K562 (cell line): ENCODE measurements around the gene DHRS3. TPM values are rescaled to one million over a fixed set of nuclear protein-coding genes. Genes with fewer than 3 reads are reported as not detected.

Experiments used
- ATAC-seq: fragments of 200-7000 bp; cut with Tn5 transposase; 3 replicates; pipeline ENCODE4 v1.9.1; 2020; ENCODE audit warnings: moderate library complexity
- BruUV-seq: library from RNA; stranded (reverse); fragments of 400-500 nt; replicated peaks from 2 replicates; lab custom pipeline; 2021; lab: Mats Ljungman, UMichigan
- CTCF ChIA-PET: fragments of 300-600 bp; formaldehyde crosslinking; extraction: SDS; loops from one replicate; lab custom pipeline; 2021; ENCODE audit warnings: low intra/inter-chr PET ratio; lab: Yijun Ruan, JAX
- POLR2A ChIA-PET: fragments of 300-600, 350-650 bp; sonication (Branson Sonifier 250); formaldehyde crosslinking; extraction: SDS; loops from one replicate; lab custom pipeline; 2021; ENCODE audit warnings: antibody characterized with exemption, inconsistent platforms; lab: Yijun Ruan, JAX
- DNase-seq, 4 experiments: peaks; one replicate each; pipeline versions ENCODE4 v3.0.0 to v3.0.0-alpha.2; 2011 to 2018; ENCODE audit warnings: low spot score in 3 of 4, mixed read lengths in 3 of 4; ENCODE audit errors: extremely low read depth in 1 of 4
- FAIRE-seq: peaks from 2 replicates; lab custom pipeline; 2011; peaks lifted over from hg19 to GRCh38; lab: Jason Lieb, UNC
- H2AFZ ChIP-seq: 2 replicates; pipeline ENCODE4 v1.6.0; 2011; ENCODE audit warnings: low read depth, low read length, control low read depth, inconsistent platforms
- H3K27ac ChIP-seq: fragments of 200-600 bp; 3 replicates; pipeline ENCODE4 v1.8.0; 2011; ENCODE audit warnings: low read depth, mild to moderate bottlenecking, control low read depth, inconsistent platforms, low read length, moderate library complexity, mixed read lengths; ENCODE audit errors: extremely low read depth
- H3K27me3 ChIP-seq, 2 experiments: fragments of 300-600 bp in 1 of 2; 2 replicates in 1 of 2; 3 replicates in 1 of 2; pipeline versions ENCODE4 v1.6.0 to v1.8.0; 2011; ENCODE audit warnings: inconsistent platforms in 2 of 2, low read length in 2 of 2, mild to moderate bottlenecking in 1 of 2, mixed read lengths in 1 of 2, moderate library complexity in 1 of 2; ENCODE audit not compliant: control insufficient read depth in 2 of 2, insufficient read depth in 2 of 2
- H3K36me3 ChIP-seq: fragments of 300-600 bp; 3 replicates; pipeline ENCODE4 v1.8.0; 2011; ENCODE audit warnings: mild to moderate bottlenecking, low read length, inconsistent platforms; ENCODE audit not compliant: control insufficient read depth, insufficient read depth
- H3K4me1 ChIP-seq, 2 experiments: fragments of 200-600 bp in 1 of 2; replicated peaks in 1 of 2; 2 replicates in 1 of 2; 3 replicates in 1 of 2; pipeline versions ENCODE4 v1.5.1 to v1.8.0; 2011; ENCODE audit warnings: inconsistent platforms in 2 of 2, low read length in 2 of 2, mild to moderate bottlenecking in 1 of 2, mixed read lengths in 1 of 2, moderate library complexity in 1 of 2; ENCODE audit not compliant: control insufficient read depth in 2 of 2, insufficient read depth in 2 of 2
- H3K4me2 ChIP-seq: 2 replicates; pipeline ENCODE4 v1.6.1; 2011; ENCODE audit warnings: low read length, control low read depth, inconsistent platforms, mixed read lengths; ENCODE audit not compliant: insufficient read depth
- H3K4me3 ChIP-seq: fragments of 200-600 bp; sonication (generic), shearing (Covaris generic); 2 replicates; pipeline ENCODE4 v1.5.1; 2016; ENCODE audit warnings: control low read depth, inconsistent platforms
- H3K79me2 ChIP-seq: fragments of 200-600 bp; 3 replicates; pipeline ENCODE4 v1.8.0; 2011; ENCODE audit warnings: low read length, inconsistent platforms; ENCODE audit not compliant: control insufficient read depth, insufficient read depth
- H3K9ac ChIP-seq, 2 experiments: 2 replicates each; pipeline versions ENCODE4 v1.6.0 to v1.6.1; 2011; ENCODE audit warnings: low read depth in 2 of 2, low read length in 2 of 2, control low read depth in 1 of 2, inconsistent platforms in 1 of 2, mild to moderate bottlenecking in 1 of 2, mixed read lengths in 1 of 2; ENCODE audit not compliant: insufficient read depth in 1 of 2
- H3K9me1 ChIP-seq: one replicate; pipeline ENCODE4 v1.6.0; 2011; ENCODE audit warnings: inconsistent platforms, mild to moderate bottlenecking, low read length, moderate library complexity; ENCODE audit not compliant: control insufficient read depth, insufficient read depth
- H3K9me3 ChIP-seq: replicated peaks from 2 replicates; pipeline ENCODE4 v1.5.1; 2011; ENCODE audit warnings: low read depth, low read length, inconsistent platforms; ENCODE audit not compliant: control insufficient read depth, insufficient read depth
- H4K20me1 ChIP-seq: replicated peaks from 2 replicates; pipeline ENCODE4 v1.6.1; 2011; ENCODE audit warnings: low read length, inconsistent platforms, mixed read lengths; ENCODE audit not compliant: control insufficient read depth, insufficient read depth
- CGGBP1 ChIP-seq: fragments of 250-450 bp; sonication (Bioruptor Pico); IDR thresholded peaks from 2 replicates; pipeline ENCODE4 v1.9.0; 2021; ENCODE audit warnings: mild to moderate bottlenecking
- E2F3 ChIP-seq: fragments of 250-450 bp; sonication (Bioruptor Pico); IDR thresholded peaks from 2 replicates; pipeline ENCODE4 v1.4.0; 2020; ENCODE audit warnings: mild to moderate bottlenecking
- FOXP4 ChIP-seq: sonication (generic); formaldehyde crosslinking; IDR thresholded peaks from 2 replicates; pipeline ENCODE4 v1.8.0; 2022; ENCODE audit warnings: mild to moderate bottlenecking, missing genetic modification reagents, borderline replicate concordance
- MBD2 ChIP-seq: sonication (generic); IDR thresholded peaks from 2 replicates; pipeline ENCODE4 v1.6.1; 2016; ENCODE audit warnings: low read depth, borderline replicate concordance
- SAFB ChIP-seq: fragments of 200-400 bp; formaldehyde crosslinking; IDR thresholded peaks from 2 replicates; pipeline ENCODE4 v1.6.1; 2017; ENCODE audit warnings: low read depth, low read length, borderline replicate concordance
- ZBED1 ChIP-seq: IDR thresholded peaks from 2 replicates; pipeline ENCODE4 v1.6.1; 2014
- WGBS: fragments of 100-300 bp; shearing (Covaris generic); methylation state at CpG from one replicate; pipeline ENCODE4 v1.1.6; 2016; ENCODE audit warnings: low coverage, mixed read lengths; ENCODE audit not compliant: insufficient coverage; ENCODE audit errors: missing lambda C conversion rate; 5-methylcytosine and 5-hydroxymethylcytosine counted together
- in situ Hi-C: fragments of 300-500 bp; cut with MboI; formaldehyde crosslinking; loops from 4 replicates; pipeline ENCODE4 v1.15.0; 2018; ENCODE audit warnings: inconsistent platforms, mixed read lengths
- intact Hi-C: fragments of 100-400 bp; cut with micrococcal nuclease; formaldehyde crosslinking; loops from 2 replicates; pipeline ENCODE4 v1.14.2; 2022
- polyA plus RNA-seq, 8 experiments: library from polyadenylated mRNA; depleted of rRNA in 4 of 8; stranded (reverse) in 5 of 8; unstranded in 3 of 8; fragments of >200 nt; fragmentation: Nextera tagmentation in 2 of 8; fragmentation: Illumina TruSeq in 1 of 8; extraction: Ambion mirVana in 2 of 8; extraction: Trizol in 1 of 8; gene quantifications; 2 replicates each; pipeline versions ENCODE4 v1.2.1 to v1.2.3, GENCODE V29; 2011 to 2014; ENCODE audit warnings: inconsistent platforms in 1 of 8, missing spikeins in 1 of 8
- total RNA-seq, 7 experiments: library from RNA; depleted of rRNA in 6 of 7; stranded (reverse); fragments of >200 nt in 6 of 7; fragmentation: Illumina TruSeq in 2 of 7; extraction: Trizol in 2 of 7; gene quantifications; 2 replicates each; pipeline versions ENCODE4 v1.2.1 to v1.2.3, GENCODE V29; 2011 to 2021; ENCODE audit warnings: low replicate concordance in 1 of 7

The DHRS3 gene
- total and polyA plus RNA-seq, 9 of the 15 experiments (the other 6 are each of a cell fraction or from before 2014, with no cell fraction given) = 21.0 to 116 (median 58.7) TPM

GRCh38 chr1:12636098-12636950, 18.3 kb upstream of the DHRS3 start (continued):
- TF ChIP-seq FOXP4 = no peak
- no peak for TF ChIP-seq E2F3 (CRISPR knock-in tag)

- Histone ChIP-seq H4K20me1 (no peaks in the 10 kb centered on the region), H3K4me3 (no peak overlapping the region), H3K9ac (no peak overlapping the region; a peak in 1 of 4 replicates), H3K79me2 (no peaks in the 10 kb centered on the region), H3K4me1 (peaks cover 3 to 11% of the 10 kb centered on the region in 2 experiments; a peak in 4 of 5 replicates), H3K9me3 (0 out of 2 replicates have a peak, but pooled peaks cover 6% of the 10 kb centered on the region), H3K27ac (no peak overlapping the region), H3K4me2 (peak overlapping the region; percentile 37), H2AFZ (peak overlapping the region; percentile 78), H3K9me1 (no peaks in the 10 kb centered on the region), H3K27me3 (peaks cover 2 to 14% of the 10 kb centered on the region in 2 experiments; a peak in 2 of 5 replicates), H3K36me3 (no peaks in the 10 kb centered on the region)
- no TSS peak for BruUV-seq
- POLR2A ChIA-PET = interaction anchor here (0.6 to 1.2 kb wide), 5 partner anchors 11 to 334 kb away, joined by 3 read pairs; partner anchors contain the start of gene DHRS3
- FAIRE-seq = peak; percentile 32
- 37% methylated on average over 18 of the region's 18 CpGs for WGBS
- TF ChIP-seq CGGBP1 (no peak), ZBED1 (no peak), MBD2 (no peak), SAFB (no peak)
- CTCF ChIA-PET = interaction anchor here (0.5 kb wide), 1 partner anchor 16 kb away, joined by 3 read pairs; no protein-coding TSS in a partner anchor
- intact Hi-C loops = no loop called here
- peak in 2 of 4 experiments; percentile 44 to 47 for DNase-seq
- peak; percentile 68 for ATAC-seq
- in situ Hi-C loops = no loop called here
Measured at GRCh38 chr1:12634696-12635202, 16.7 kb upstream of the DHRS3 start.
